Glutamatergic neuron (in vitro differentiated cells): ENCODE measurements around the gene CCDC85B. TPM values are rescaled to one million over a fixed set of nuclear protein-coding genes. Genes with fewer than 3 reads are reported as not detected.
A peak's percentile ranks its signal among the peaks of the same experiment; 100 is the strongest.
"Not testable (repeated sequence)": the region's sequence is repeated elsewhere in the genome, so short reads cannot be mapped to it uniquely, and the experiment has no call there.

Experiments used
- DNase-seq: peaks from one replicate; pipeline ENCODE4 v3.0.0; 2022
- H3K27ac Mint-ChIP-seq: one replicate; pipeline ENCODE4 v1.8.0; 2020; ENCODE audit warnings: mild to moderate bottlenecking, mixed read lengths, inconsistent platforms; ENCODE audit not compliant: unreplicated experiment
- H3K27me3 Mint-ChIP-seq: one replicate; pipeline ENCODE4 v1.8.0; 2020; ENCODE audit warnings: mild to moderate bottlenecking, moderate library complexity, mixed read lengths, inconsistent platforms; ENCODE audit not compliant: unreplicated experiment
- H3K36me3 Mint-ChIP-seq: one replicate; pipeline ENCODE4 v1.8.0; 2020; ENCODE audit warnings: mild to moderate bottlenecking, mixed read lengths, inconsistent platforms; ENCODE audit not compliant: unreplicated experiment
- H3K4me1 Mint-ChIP-seq: one replicate; pipeline ENCODE4 v1.8.0; 2020; ENCODE audit warnings: mild to moderate bottlenecking, low read depth, mixed read lengths, inconsistent platforms; ENCODE audit not compliant: unreplicated experiment
- H3K4me3 Mint-ChIP-seq: one replicate; pipeline ENCODE4 v1.8.0; 2020; ENCODE audit warnings: mild to moderate bottlenecking, mixed read lengths, inconsistent platforms; ENCODE audit not compliant: unreplicated experiment
- H3K9me3 Mint-ChIP-seq: one replicate; pipeline ENCODE4 v1.8.0; 2020; ENCODE audit warnings: mild to moderate bottlenecking, moderate library complexity, mixed read lengths, inconsistent platforms; ENCODE audit not compliant: unreplicated experiment
- CTCF ChIP-seq: fragments of 200-600 bp; sonication (generic); IDR thresholded peaks from one replicate; pipeline ENCODE4 v1.5.0; 2021; ENCODE audit not compliant: partially characterized antibody, unreplicated experiment
- long read RNA-seq: library from polyadenylated mRNA; unstranded; transcript quantifications from one replicate; pipeline ENCODE4 v2.0.0, GENCODE V29; 2020; ENCODE audit not compliant: unreplicated experiment
- total RNA-seq: library from RNA; stranded (reverse); fragmentation: NEBNext Ultra II Directional; extraction: Animal tissue kit (Norgen Biotek cat#: 25700); gene quantifications from one replicate; pipeline ENCODE4 v1.2.1, GENCODE V29; 2021; ENCODE audit not compliant: unreplicated experiment

The CCDC85B gene
- 23.6 TPM for total RNA-seq
- long read RNA-seq, transcript CCDC85B-201 (1 exons, 1,524 nt): major isoform, 57 of 57 reads
- long read RNA-seq, partial matches to known transcripts: 0 of 57 reads
- long read RNA-seq, other reads (novel, unspliced or antisense): 0 of 57 reads

- Mint-ChIP-seq H3K36me3 (no peaks in the 10 kb centered on the region), H3K4me1 (peaks cover 29% of the 10 kb centered on the region)
- TF ChIP-seq CTCF: peak; percentile 24
Measured at GRCh38 chr11:65890324-65891218, at the start of gene CCDC85B. Gene CCDC85B, plus strand, starts transcription at chr11:65890673. Its CDS starts 111 bp downstream, at chr11:65890784.

GRCh38 chr11:65842144-65842543, 48.3 kb upstream of the CCDC85B start:
- Mint-ChIP-seq H3K4me1 (no peaks in the 10 kb centered on the region), H3K27me3 (peaks cover 3% of the 10 kb centered on the region), H3K4me3 (no peak overlapping the region), H3K9me3 (no peaks in the 10 kb centered on the region), H3K27ac (no peak overlapping the region), H3K36me3 (no peaks in the 10 kb centered on the region)
- no peak for TF ChIP-seq CTCF
- DNase-seq: no peak

More at GRCh38 chr11:65890324-65891218, at the start of gene CCDC85B:
- peak within 1 kb of the TSS; percentile 84 for H3K27ac Mint-ChIP-seq
- H3K9me3 Mint-ChIP-seq: peaks cover 25% of the 10 kb centered on the region
- H3K27me3 Mint-ChIP-seq: peaks cover 18% of the 10 kb centered on the region
- peak; percentile 97 for DNase-seq
- peak within 1 kb of the TSS; percentile 97 for H3K4me3 Mint-ChIP-seq

- Mint-ChIP-seq H3K4me3 (no peak overlapping the region), H3K27ac (no peak overlapping the region), H3K36me3 (no peaks in the 10 kb centered on the region), H3K27me3 (peaks cover 3% of the 10 kb centered on the region), H3K4me1 (no peaks in the 10 kb centered on the region), H3K9me3 (no peaks in the 10 kb centered on the region)
- no peak for DNase-seq
- TF ChIP-seq CTCF: no peak
Measured at GRCh38 chr11:65843811-65844210, 46.7 kb upstream of the CCDC85B start.

GRCh38 chr11:65844231-65844872, 46.1 kb upstream of the CCDC85B start:
- Mint-ChIP-seq H3K27me3 (peaks cover 3% of the 10 kb centered on the region), H3K4me1 (no peaks in the 10 kb centered on the region), H3K4me3 (no peak overlapping the region), H3K27ac (no peak overlapping the region), H3K9me3 (no peaks in the 10 kb centered on the region), H3K36me3 (no peaks in the 10 kb centered on the region)
- TF ChIP-seq CTCF: no peak
- no peak for DNase-seq

- Mint-ChIP-seq H3K36me3 (no peaks in the 10 kb centered on the region), H3K9me3 (peaks cover 7% of the 10 kb centered on the region), H3K27me3 (peaks cover 8% of the 10 kb centered on the region), H3K4me1 (no peaks in the 10 kb centered on the region), H3K4me3 (no peak overlapping the region), H3K27ac (no peak overlapping the region)
- no peak for DNase-seq
- TF ChIP-seq CTCF: no peak
Measured at GRCh38 chr11:65847746-65848145, 42.7 kb upstream of the CCDC85B start.

GRCh38 chr11:65848693-65849092, 41.8 kb upstream of the CCDC85B start:
- not testable (repeated sequence) for H3K27me3 Mint-ChIP-seq, H3K4me3 Mint-ChIP-seq, DNase-seq, H3K36me3 Mint-ChIP-seq, H3K27ac Mint-ChIP-seq, H3K4me1 Mint-ChIP-seq, H3K9me3 Mint-ChIP-seq
